Gastrocnemius medialis (tissue), 4 donors: ENCODE data around the gene SSBP2. TPM values are rescaled to one million over a fixed set of nuclear protein-coding genes. Genes with fewer than 3 reads are reported as not detected.

Experiments
- ATAC-seq, 2 donors: fragments of 150-250 bp; one replicate each; pipeline ENCODE4 v1.9.1; 2016
- DNase-seq, 2 donors: peaks; one replicate each; pipeline ENCODE4 v3.0.0-alpha.2; 2019
- H3K27ac ChIP-seq, 4 donors: fragments of 200-600 bp; sonication (generic); 1 replicate in 1 of 4; 2 replicates in 3 of 4; pipeline ENCODE4 v1.5.1; 2016 to 2018; ENCODE audit warnings: mild to moderate bottlenecking in 2 of 4, moderate library complexity in 1 of 4
- H3K27me3 ChIP-seq, 3 donors: fragments of 200-600 bp; sonication (generic) in 2 of 3; 1 replicate in 1 of 3; 2 replicates in 2 of 3; pipeline versions ENCODE4 v1.5.1 to v1.6.0; 2016 to 2019; ENCODE audit warnings: mild to moderate bottlenecking in 1 of 3, moderate library complexity in 1 of 3
- H3K36me3 ChIP-seq, 2 donors: fragments of 200-600 bp; sonication (generic) in 1 of 2; one replicate each; pipeline ENCODE4 v1.5.1; 2017 to 2018
- H3K4me1 ChIP-seq, 2 donors: fragments of 200-600 bp; sonication (generic) in 1 of 2; one replicate each; pipeline ENCODE4 v1.5.1; 2016 to 2017; ENCODE audit warnings: mild to moderate bottlenecking in 2 of 2
- H3K4me3 ChIP-seq, 4 donors: fragments of 200-600 bp; sonication (generic) in 3 of 4; 1 replicate in 1 of 4; 2 replicates in 3 of 4; pipeline ENCODE4 v1.5.1; 2016 to 2019; ENCODE audit warnings: mild to moderate bottlenecking in 2 of 4
- H3K9me3 ChIP-seq, 3 donors: fragments of 200-600 bp; sonication (generic) in 2 of 3; 1 replicate in 1 of 3; 2 replicates in 2 of 3; pipeline ENCODE4 v1.5.1; 2016 to 2019
- POLR2A ChIP-seq, 2 donors: fragments of 450-650 bp; IDR thresholded peaks; one replicate each; pipeline ENCODE4 v1.6.1; 2017; ENCODE audit warnings: antibody characterized with exemption in 2 of 2, mild to moderate bottlenecking in 2 of 2, moderate library complexity in 2 of 2
- in situ Hi-C, 4 donors: fragments of 200-750 bp; cut with MboI; loops; one replicate each; pipeline versions ENCODE4 v1.15.0 to v1.8.0; 2017; ENCODE audit warnings: low sequenced_read_pairs in 4 of 4
- intact Hi-C: fragments of 100-400 bp; cut with DNase I; formaldehyde crosslinking; loops from one replicate; pipeline ENCODE4 v1.15.1; 2023; ENCODE audit warnings: low total_unique reads
- total RNA-seq, 4 donors: library from RNA; depleted of rRNA; stranded (reverse); fragments of >200 nt; gene quantifications; one replicate each; pipeline versions ENCODE4 v1.1.0 to v1.2.3, GENCODE V29; 2016
- TF ChIP-seq, protein P1 (sequence below), 5 experiments: fragments of 450-650 bp in 3 of 5; fragments of 200-600 bp in 2 of 5; sonication (generic) in 2 of 5; IDR thresholded peaks in 4 of 5; conservative IDR thresholded peaks in 1 of 5; 1 replicate in 4 of 5; 2 replicates in 1 of 5; pipeline ENCODE4 v1.5.1; 2016 to 2019; ENCODE audit warnings: antibody characterized with exemption in 5 of 5, mild to moderate bottlenecking in 3 of 5, moderate library complexity in 3 of 5

The SSBP2 gene
- total RNA-seq, 4 donors from 2014 or later, result 30.4 to 66.5 (median 40.5) TPM

DNA sequence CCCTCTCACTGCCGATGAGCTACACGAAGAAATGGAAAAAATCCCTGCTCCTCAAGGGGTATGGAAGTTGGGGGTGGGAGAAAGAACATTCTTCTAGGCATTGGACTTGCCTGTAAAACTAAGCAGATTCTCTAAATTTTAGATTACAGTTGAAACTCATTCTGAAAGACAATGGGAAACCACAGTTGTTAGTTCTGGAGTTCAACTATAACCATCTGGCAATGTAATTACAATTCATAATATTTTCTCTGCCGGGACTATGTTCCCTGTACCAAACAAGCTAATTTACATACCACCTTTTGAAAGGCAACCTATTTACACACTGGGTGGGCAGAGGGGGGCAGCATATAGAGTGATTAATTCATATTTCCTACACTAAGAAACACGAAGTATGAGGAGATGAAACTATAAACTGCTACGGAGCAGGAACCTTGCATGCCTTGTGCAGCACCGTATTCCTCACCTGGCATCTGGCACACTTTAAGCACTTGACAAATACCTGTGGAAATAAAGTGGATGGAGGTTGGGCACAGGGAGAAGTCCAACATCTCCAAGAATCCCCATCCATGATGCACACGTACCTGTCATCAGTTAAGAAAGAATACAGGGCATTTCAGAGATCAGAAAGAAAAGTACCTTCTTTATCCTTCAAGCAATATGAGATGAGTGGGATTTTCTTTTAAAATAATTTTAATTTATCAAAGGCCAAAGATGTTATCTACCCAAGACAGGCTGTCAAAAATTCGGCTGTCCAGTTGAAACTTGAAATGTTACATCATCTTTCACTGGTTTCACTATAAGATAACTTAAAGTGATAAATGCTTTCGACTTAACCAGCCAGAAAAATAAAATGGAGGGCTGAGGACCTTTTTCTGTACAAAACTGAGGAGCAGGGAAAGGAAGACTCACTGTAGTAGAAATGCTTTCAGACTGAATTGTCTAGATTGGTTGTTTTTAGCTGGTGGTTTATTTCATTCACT is 54.2 kb downstream of the SSBP2 start:
- H3K4me3 ChIP-seq, result no peak overlapping the region
- intact Hi-C loops, result no loop called here
- H3K9me3 ChIP-seq, result peaks cover 0 to 3% (median 0%) of the 10 kb centered on the region in 3 donors
- DNase-seq, result no peak
- peaks cover 0 to 5% of the 10 kb centered on the region in 2 donors for H3K36me3 ChIP-seq
- in situ Hi-C loops, result no loop called here
- no peak overlapping the region for H3K27ac ChIP-seq
- H3K27me3 ChIP-seq, result no peaks in the 10 kb centered on the region
- ATAC-seq, result no peak
- TF ChIP-seq, protein P1, sequence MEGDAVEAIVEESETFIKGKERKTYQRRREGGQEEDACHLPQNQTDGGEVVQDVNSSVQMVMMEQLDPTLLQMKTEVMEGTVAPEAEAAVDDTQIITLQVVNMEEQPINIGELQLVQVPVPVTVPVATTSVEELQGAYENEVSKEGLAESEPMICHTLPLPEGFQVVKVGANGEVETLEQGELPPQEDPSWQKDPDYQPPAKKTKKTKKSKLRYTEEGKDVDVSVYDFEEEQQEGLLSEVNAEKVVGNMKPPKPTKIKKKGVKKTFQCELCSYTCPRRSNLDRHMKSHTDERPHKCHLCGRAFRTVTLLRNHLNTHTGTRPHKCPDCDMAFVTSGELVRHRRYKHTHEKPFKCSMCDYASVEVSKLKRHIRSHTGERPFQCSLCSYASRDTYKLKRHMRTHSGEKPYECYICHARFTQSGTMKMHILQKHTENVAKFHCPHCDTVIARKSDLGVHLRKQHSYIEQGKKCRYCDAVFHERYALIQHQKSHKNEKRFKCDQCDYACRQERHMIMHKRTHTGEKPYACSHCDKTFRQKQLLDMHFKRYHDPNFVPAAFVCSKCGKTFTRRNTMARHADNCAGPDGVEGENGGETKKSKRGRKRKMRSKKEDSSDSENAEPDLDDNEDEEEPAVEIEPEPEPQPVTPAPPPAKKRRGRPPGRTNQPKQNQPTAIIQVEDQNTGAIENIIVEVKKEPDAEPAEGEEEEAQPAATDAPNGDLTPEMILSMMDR (IDR thresholded peaks at IDR 0.05 in 4 of 5, conservative IDR thresholded peaks at IDR 0.05 in 1 of 5), result no peak
- TF ChIP-seq POLR2A (IDR thresholded peaks at IDR 0.05), result no peak
- peaks cover 0 to 9% of the 10 kb centered on the region in 2 donors for H3K4me1 ChIP-seq

DNA sequence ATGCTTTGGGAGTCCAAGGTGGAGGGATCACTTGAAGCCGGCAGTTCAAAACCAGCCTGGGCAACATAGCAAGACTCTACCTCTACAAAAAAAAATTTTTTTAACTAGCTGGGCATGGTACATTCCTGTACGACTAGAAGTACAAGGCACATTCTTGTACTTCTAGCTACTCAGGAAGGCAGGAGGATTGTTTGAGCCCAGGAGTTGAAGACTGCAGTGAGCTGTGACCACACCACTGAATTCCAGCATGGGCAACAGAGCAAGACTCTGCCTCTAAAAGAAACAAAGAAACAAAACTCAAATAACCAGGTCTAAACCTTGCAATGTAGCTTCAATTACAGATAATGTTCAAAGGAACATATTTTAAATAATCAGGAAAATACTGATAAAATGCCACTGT is 56.2 kb downstream of the SSBP2 start:
- no peak for DNase-seq
- Histone ChIP-seq H3K4me3 (no peak overlapping the region), H3K27me3 (no peaks in the 10 kb centered on the region), H3K4me1 (peaks cover 0 to 9% of the 10 kb centered on the region in 2 donors), H3K9me3 (no peaks in the 10 kb centered on the region), H3K27ac (no peak overlapping the region), H3K36me3 (peaks cover 0 to 5% of the 10 kb centered on the region in 2 donors)
- TF ChIP-seq, protein P1 (IDR thresholded peaks at IDR 0.05 in 4 of 5, conservative IDR thresholded peaks at IDR 0.05 in 1 of 5), result no peak
- TF ChIP-seq POLR2A (IDR thresholded peaks at IDR 0.05), result no peak
- no peak for ATAC-seq
- intact Hi-C loops, result no loop called here
- in situ Hi-C loops, result no loop called here

DNA sequence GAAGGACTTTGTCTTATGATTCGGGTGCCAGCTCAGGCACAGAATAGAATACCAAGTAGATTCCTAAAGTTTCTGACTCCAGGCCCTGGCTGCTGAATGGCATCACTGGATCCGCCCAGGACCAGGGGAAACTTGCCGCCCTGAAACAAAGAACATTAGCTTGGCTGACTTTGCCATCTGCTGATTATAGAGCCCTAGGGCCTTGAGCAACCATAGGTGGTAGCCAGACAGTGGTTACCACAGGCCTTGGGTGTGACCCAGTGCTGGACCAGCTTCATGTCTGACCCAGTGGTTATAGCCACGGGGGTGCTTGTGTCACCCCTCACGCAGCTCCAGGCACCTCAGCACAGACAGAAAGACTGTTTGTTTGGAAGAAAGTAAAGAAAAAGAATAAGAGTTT is 62.7 kb downstream of the SSBP2 start:
- in situ Hi-C loops, result no loop called here
- intact Hi-C loops, result no loop called here
- no peak for TF ChIP-seq POLR2A (IDR thresholded peaks at IDR 0.05)
- TF ChIP-seq, protein P1 (IDR thresholded peaks at IDR 0.05 in 4 of 5, conservative IDR thresholded peaks at IDR 0.05 in 1 of 5), result no peak
- Histone ChIP-seq H3K9me3 (no peaks in the 10 kb centered on the region), H3K36me3 (no peaks in the 10 kb centered on the region), H3K27ac (no peak overlapping the region), H3K4me3 (no peak overlapping the region), H3K27me3 (no peaks in the 10 kb centered on the region), H3K4me1 (peaks cover 7 to 17% of the 10 kb centered on the region in 2 donors)
- no peak for DNase-seq
- peak; percentile 58 to 68 for ATAC-seq

DNA sequence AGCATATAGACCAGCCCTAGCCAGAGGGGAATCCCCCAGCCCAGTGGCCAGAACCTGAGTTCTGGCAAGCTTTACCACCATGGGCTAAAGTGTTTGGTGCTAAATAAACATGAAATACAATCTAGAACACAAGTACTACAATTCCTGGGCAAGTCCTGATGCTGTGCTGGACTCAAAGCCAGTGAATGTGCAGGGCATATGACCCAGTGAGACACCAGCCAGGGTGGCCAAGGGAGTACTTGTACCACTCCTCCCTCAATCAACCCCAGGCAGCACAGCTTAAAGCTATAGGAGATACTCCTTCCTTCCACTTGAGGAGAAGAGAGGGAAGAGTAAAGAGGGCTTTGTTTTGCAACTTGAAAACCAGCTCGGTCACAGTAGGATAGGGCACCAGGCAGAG is 63.6 kb downstream of the SSBP2 start:
- TF ChIP-seq POLR2A (IDR thresholded peaks at IDR 0.05), result no peak
- TF ChIP-seq, protein P1 (IDR thresholded peaks at IDR 0.05 in 4 of 5, conservative IDR thresholded peaks at IDR 0.05 in 1 of 5), result no peak
- no peaks in the 10 kb centered on the region for H3K9me3 ChIP-seq
- ATAC-seq, result peak in 1 of 2 donors; percentile 76

More for the DNA sequence above, 63.6 kb downstream of the SSBP2 start:
- H3K27me3 ChIP-seq, result no peaks in the 10 kb centered on the region
- peaks cover 7 to 17% of the 10 kb centered on the region in 2 donors for H3K4me1 ChIP-seq
- intact Hi-C loops (no loop called here), in situ Hi-C loops (no loop called here)
- no peak overlapping the region for H3K4me3 ChIP-seq
- peak in 1 of 2 donors; percentile 10 for DNase-seq
- peak overlapping the region in 1 of 4 donors; percentile 1 for H3K27ac ChIP-seq
- H3K36me3 ChIP-seq, result no peaks in the 10 kb centered on the region
